Measurements from ENCODE around the gene C7orf57.

- TF ChIP-seq EZH2 (IDR thresholded peaks at IDR 0.05; ENCODE audit: borderline replicate concordance, low read depth, low read length, severe bottlenecking) (no peak), CTCF (IDR thresholded peaks at IDR 0.05; ENCODE audit: extremely low read depth in 1 of 2, insufficient read depth in 1 of 2, low read depth in 1 of 2, low read length in 2 of 2) (no peak), POLR2A (IDR thresholded peaks at IDR 0.05; ENCODE audit: low read depth, low read length) (no peak), POLR2AphosphoS5 (IDR thresholded peaks at IDR 0.05; ENCODE audit: insufficient read depth, low read depth, low read length) (no peak), GATA2 (IDR thresholded peaks at IDR 0.05; ENCODE audit: insufficient read depth, insufficient read length, low read depth, low read length) (no peak)
- TF ChIP-seq, protein P1, sequence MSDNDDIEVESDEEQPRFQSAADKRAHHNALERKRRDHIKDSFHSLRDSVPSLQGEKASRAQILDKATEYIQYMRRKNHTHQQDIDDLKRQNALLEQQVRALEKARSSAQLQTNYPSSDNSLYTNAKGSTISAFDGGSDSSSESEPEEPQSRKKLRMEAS (IDR thresholded peaks at IDR 0.05; ENCODE audit: insufficient read depth, insufficient read length), result no peak
These were observed 25.4 kb upstream of the C7orf57 start for GRCh38 chr7:48009954-48010353.
